ENCODE measurements around the gene MCUR1. TPM values are rescaled to one million over a fixed set of nuclear protein-coding genes. Genes with fewer than 3 reads are reported as not detected.

MCUR1 gene
- total RNA-seq, 1 donor from 2014 or later = 6.5 TPM

- DNase-seq (ENCODE audit: low read depth in 2 of 2) = no peak
Observed at GRCh38 chr6:13741365-13741764, 73.0 kb downstream of the MCUR1 start.

Other genes with a start within 250 kb of the MCUR1 start
- 7.0 and 7.8 TPM in 2 replicates for gene SIRT5, start 240.0 kb downstream of the MCUR1 start, total RNA-seq
- 28.7 and 40.4 TPM in 2 replicates for gene NOL7, start 199.2 kb downstream of the MCUR1 start, total RNA-seq
- gene RANBP9, start 102.7 kb downstream of the MCUR1 start, total RNA-seq = 20.4 and 25.9 TPM in 2 replicates
- 0.38 and 1.2 TPM in 2 replicates for gene RNF182, start 110.4 kb upstream of the MCUR1 start, total RNA-seq